GM23248 (cell line): ENCODE measurements around the gene ARID1B.

Source experiments
- EZH2 ChIP-seq: fragments of 200-600 bp; sonication (generic); IDR thresholded peaks from 2 replicates; pipeline ENCODE4 v1.6.1; 2018; ENCODE audit warnings: antibody characterized with exemption, mild to moderate bottlenecking; ENCODE audit not compliant: insufficient read depth, poor library complexity, severe bottlenecking
- EZH2phosphoT487 ChIP-seq: fragments of 200-600 bp; sonication (generic); IDR thresholded peaks from 2 replicates; pipeline ENCODE4 v1.6.1; 2018; ENCODE audit warnings: antibody characterized with exemption, moderate library complexity, mild to moderate bottlenecking, low read depth; ENCODE audit not compliant: insufficient read depth

GRCh38 chr6:157020398-157020797 is 243.2 kb downstream of the ARID1B start:
- TF ChIP-seq EZH2 = no peak
- TF ChIP-seq EZH2phosphoT487 = no peak
